HG02943 (cell line): ENCODE results near the gene SLC1A1.
"Not testable (repeated sequence)": the region's sequence is repeated elsewhere in the genome, so short reads cannot be mapped to it uniquely, and the experiment has no call there.

Source experiments
- ATAC-seq: cut with Tn5 transposase; IDR thresholded peaks from one replicate; pipeline ENCODE4 v1.9.1; 2021; ENCODE audit warnings: mild to moderate bottlenecking, low read depth, moderate library complexity; ENCODE audit not compliant: unreplicated experiment

Gene SLC1A1

DNA sequence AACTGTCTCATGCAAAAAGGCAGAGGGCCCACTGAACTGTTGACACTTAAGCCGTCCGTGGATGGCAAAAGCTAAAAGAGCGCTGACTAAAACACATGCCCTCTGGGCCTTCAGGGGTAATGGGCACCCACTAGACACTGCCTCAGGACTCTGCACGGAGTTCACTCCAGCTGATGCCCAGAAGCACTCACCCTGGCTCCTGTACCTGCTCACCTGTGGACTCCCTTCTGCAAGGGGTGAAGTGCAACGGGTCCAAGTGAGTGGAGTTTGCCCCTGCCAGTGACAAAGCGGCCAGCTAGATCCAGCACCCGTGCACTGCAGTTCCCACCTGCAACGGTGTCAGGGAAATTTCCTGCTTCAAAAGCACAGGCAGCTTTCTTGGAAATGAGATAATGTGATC is 50.2 kb downstream of the SLC1A1 start:
- ATAC-seq = no peak

DNA sequence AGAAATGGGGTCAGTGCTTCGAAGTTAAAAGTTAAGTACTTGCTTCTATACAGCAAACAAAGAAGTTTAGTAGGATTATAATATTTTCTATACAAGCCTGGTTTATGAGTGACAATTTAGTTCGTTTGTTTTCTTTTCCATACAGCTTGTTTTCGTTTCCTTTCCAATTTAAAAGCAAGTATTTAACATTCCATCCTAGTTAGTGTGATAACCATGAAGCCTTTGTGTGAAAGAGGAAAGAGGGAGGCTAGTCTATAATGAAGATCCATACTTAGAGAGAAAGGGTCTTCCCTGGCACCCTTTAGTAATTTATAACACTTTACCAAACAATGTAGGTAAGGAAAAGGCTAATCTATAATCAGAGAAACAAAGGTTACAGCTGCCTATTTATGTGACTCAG is 51.0 kb downstream of the SLC1A1 start:
- ATAC-seq = no peak

DNA sequence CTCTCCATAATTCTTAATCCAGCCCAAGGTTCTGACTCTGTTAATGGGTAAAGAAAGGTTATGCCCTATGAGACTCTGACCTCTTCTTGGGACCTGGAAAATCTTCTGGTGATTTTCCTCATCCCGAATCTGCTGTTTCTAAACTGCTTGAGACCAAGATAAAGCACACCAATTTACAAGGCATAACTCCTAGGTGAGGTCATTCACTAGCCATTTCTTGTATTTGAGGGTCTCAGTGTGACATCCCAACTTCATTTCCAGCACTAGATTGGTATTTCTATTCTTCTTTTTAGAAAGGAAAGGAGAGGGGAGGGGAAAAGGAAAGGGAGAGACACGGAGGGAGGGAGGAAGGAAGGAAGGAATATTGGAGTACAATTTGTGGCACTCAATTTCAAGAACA is 51.6 kb downstream of the SLC1A1 start:
- ATAC-seq = no peak

DNA sequence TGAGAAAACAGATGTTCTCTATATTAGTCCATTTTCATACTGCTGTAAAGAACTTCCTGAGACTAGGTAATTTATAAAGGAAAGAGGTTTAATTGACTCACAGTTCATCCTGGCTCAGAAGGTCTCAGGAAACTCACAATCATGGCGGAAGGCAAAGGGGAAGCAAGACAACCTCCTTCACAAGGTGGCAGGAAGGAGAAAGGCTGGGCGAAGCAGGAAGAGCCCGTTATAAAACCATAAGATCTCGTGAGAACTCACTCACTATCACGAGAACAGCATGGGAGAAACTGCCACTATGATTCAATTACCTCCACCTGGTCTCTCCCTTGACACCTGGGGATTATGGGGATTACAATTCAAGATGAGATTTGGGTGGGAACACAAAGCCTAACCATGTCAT is 54.4 kb downstream of the SLC1A1 start:
- ATAC-seq = not testable (repeated sequence)

DNA sequence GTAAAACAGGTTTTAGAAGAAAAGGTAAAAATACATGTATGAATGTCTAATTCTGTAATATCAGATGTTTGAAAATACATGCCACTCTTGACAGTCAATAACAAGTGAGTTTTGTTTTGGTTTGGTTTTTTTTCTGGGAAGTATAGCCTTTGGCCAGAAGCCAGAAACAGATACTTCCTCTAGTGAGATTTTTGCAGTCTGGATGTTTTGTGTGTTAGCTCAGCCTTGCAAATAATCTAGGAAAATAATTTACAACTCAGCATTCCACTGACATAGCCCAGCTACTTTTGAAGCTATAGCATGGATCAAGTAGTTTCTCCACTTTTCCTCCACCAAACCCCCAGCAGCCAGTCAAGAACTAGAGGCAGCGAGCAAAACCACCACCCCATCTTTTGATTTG is 56.7 kb downstream of the SLC1A1 start:
- no peak for ATAC-seq

DNA sequence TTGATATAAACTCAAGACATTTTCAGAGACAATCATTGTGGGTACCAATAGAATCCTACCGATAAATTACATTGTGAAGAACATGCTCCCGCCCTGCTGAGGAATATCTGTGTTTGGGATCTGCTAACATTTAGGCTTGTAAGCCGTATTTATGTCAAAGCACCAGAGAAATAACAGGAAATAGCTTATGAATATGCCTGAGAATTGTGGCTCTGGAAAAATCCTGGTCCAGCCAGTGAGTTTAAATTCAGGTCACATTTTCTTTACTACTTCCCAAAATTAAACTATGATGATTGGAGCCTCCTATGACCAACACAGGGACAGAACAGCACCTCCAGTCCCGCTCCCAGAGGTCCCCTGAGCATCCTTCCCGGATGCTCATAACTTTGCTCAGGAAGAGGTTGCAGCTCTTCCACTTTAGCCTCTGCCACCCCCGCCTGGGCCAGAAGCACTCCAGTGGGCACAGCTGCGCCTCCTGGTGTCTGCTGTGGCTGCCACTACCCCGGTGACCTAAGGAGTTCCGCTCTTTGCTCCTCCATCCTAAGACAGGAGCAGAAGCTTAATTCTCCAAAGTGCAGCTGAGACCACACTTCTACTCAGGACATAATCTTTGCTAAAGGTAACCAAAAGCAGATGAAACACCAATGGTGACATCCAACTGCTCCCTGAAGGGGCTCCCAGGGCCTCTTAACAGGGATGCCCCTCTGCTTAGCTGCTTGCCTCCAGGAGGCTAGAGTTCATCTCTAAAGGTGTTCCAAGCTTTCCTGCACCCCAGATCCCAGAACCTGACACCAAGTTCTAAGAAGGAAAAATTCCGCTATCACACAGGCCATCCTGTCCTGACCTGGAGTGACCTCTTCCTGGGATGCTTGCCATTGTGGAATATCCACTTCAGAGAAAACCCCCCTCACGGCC is 58.8 kb downstream of the SLC1A1 start:
- ATAC-seq = no peak

DNA sequence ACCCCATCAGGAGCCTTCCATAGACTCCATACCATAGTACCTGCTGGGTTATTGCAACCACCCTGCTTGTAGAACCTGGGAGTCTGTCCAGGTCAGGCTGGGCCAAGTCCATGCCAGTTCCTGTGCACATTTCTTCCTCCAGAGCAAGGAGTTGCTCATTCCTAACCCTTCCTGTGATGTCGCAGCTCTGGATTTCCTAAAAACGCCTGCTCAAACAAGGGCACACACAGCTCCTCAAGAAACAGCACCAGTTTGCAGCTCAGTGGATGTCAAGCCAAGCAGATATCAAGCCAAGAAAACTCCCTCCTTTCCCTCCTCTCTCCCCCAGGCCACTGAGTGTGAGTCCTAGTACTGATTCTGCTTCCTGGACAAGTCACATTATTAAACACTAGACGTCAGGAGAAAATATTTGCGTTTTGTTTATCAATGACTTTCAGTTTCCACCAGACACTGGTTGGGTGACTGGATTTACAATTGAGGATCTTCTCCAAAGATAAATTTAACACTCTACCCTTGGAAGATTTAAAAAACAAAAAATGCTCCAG is 59.6 kb downstream of the SLC1A1 start:
- no peak for ATAC-seq

DNA sequence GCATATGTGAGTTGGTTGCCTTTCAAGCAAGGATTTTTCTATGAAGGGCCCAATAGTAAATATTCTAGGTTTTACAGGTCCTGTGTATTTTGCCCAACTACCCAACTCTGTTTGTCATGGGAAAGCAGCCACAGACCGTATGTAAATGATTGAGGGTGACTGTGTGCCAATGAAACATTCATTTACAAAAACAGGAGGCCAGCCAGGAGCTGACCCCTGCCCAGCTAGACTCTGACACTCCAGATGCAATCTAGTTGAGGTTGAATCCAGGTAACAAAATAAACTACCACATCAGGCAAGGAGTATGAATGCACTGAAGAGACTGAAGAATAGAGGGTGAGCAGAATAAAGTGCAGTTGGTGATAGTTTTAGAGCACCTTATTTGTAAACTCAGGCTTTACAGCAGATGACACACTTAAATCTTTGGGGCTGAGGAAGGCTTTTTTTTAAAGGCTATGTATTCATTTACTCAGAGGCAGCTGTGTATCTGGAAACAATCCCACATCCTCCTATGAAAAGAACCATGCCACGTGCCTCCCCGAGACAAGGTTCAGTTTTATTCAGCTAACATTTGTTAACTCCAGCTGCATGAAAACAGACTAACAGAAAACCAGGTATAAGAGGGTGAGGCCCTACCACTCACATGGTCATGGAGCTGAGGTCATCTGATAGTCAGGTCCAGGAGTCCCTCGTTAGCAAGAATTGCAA is 60.7 kb downstream of the SLC1A1 start:
- ATAC-seq = no peak

DNA sequence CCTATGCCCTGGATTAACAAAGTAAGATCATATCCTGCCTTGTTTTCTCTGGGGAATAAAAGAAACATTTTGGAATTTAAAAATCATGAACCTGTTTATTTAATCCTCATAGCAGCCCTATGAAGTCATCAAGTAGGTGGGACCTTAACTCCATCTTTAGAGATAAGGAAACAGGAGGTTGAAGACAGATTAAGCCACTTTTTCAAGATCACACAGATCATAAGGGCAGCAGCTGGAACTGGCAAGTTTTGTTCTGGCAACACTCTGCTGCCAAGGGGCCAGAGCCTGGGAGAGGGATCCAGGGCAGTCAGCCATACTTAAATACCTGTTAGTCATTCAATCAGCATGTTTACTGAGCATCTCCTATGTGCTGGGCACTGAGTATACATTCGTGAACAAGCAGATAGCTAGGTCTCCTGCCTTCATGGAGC is 63.7 kb downstream of the SLC1A1 start:
- ATAC-seq = no peak

DNA sequence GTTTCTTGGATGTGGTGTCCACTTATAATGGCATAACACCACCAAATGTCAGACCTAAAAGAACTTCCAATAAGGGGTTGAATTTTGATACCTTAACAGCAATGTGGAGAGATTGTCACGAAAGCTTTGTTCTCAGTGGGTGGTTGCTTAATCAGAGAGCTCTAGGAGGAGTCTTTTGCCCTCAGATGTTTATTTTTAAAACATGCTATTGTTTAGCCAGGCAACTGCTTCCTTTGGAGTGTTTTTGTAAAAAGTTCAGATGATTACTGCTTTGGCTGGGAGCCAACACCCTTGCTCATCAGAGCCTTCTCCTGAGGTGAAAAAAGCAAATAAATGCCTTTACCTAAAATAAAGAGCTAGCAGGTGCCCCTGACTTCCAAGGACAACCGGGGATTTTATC is 65.0 kb downstream of the SLC1A1 start:
- no peak for ATAC-seq

DNA sequence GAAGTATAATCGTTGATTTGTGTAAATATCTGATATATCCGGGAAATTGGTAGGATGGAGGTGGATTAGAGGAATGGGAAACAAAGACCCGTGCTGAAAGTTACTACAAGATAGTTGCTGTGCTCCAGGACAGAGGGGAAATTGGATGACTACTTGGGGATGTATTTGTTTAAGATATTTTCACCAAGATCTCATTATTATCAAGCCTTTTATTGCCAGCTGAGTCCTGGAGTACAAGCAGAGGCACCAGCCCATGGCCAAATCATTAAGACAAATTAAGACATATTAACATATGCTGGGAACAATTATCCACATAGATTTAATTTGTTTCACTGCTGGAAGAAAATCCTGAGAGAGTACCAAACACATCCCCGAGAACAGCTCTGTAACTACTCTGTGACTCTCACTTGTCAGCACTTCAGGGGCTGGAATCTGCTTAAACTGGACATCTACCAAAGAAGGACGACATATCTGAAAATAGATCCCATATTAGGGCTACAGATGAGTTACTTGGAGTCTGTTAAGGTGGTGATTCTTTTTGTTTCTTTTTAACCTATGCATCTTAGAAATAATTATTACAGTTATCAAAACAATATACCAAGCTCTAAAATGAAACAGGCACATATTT is 68.2 kb downstream of the SLC1A1 start:
- no peak for ATAC-seq

DNA sequence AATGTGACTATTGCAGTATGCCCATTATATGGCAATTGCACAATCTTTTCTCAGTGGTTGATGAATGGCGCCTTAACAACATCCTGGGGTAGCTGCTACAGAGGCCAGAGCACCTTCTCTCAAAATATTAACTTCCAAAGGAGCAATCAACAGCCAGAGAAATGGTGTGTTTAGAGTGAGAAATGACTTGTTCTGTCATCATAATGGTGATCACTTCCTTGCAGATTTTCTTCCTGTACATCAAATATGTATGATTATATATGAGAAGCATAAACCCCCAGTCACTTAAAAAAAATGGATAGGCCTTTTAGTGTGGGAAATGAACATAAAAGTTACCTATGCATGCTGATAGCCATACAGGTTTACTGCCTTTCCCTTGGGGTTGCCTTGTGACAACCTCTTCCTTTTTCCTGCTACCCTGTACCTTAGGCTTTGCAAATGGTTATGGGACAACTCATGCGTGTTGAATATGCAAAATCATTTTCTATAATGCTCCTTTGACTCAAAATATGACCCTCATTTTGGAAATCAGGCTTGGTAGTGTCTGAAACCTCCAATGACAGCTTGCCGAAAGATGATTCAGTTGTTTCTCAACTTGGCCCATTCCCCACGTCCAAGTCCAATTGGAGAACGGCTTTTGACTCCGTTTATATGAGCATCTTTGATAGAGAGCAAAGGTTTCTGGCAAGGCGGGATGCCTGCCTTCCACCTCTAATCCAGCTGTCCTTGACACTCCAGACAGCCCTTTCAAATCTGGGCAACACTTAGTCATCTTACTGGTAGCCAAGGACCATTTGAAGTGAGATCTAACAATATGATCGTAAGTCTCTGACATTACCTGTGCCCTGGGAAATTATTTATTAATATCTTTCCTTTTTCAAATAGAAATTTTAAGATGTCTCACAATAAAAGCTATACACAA is 69.3 kb downstream of the SLC1A1 start:
- no peak for ATAC-seq

DNA sequence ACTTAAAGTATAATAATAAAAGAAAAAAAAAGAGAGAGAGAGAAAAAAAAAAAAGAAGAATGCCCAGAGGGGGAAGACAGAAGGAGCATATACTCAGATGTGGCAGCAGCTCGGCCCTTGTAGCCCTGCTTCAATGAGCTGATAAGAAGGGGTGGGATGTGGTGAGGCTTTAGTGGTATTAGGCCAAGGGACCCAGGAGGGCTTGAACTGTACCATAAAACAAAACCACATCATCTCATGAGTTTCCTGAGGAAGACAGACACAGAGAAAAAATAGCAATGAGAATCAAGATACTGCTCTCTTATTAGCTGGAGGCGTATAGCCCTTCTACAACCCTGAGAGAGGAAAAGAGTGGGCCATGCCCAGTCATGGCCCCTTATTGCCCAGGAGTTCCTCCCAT is 72.8 kb downstream of the SLC1A1 start:
- no peak for ATAC-seq

DNA sequence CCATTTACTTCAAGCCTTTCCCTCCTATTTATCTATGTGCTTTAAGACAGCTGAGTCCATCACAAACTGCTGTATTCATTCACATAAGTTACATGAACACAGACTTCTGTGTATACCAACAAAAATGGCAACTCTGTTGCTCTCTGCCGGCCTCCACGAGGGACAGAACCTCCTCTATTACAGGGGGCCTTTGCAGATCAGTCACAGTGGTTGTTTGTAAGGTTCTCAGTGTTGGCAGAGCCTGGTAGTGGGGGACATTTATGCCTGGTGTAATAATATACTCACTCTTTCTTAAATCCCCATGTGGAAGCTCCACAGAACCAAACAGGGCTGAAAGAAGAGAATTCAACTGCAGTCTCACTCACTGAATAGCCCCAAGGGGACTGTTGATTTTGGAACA is 76.5 kb downstream of the SLC1A1 start:
- ATAC-seq = no peak

DNA sequence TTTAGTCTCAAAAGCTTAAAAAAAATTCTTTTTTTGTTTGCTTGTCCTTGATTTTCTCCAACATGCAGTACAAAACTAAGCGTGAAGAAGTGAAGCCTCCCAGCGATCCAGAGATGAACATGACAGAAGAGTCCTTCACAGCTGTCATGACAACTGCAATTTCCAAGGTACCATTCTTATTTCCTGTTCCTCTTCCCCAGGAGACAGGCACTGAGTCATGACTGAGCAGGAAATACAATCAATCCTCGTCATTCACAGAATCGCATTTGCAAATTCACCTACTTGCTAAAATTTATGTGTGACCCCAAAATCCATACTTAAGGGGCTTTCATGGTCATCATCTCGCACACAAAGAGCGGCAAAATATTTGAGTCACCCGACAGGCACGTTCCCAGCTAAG is 77.3 kb downstream of the SLC1A1 start:
- ATAC-seq = no peak

DNA sequence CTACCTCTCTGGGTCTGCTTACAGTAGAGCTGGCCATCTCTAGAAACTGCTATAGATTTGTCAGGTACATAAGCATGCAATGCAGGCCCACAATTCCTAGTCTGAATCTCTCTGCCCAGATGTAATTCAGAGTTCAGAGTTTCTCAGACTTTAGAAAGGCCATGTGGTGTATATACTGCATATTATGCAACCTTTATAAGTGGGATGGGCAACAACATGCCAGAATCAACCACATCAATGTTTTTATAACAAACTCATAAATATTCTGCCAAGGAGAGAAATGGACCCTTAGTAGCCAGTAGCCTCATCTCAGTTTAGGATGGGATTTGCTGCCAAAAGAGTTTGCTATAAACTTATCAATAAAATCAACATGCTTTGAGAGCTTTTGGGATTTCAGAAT is 78.8 kb downstream of the SLC1A1 start:
- ATAC-seq = no peak

DNA sequence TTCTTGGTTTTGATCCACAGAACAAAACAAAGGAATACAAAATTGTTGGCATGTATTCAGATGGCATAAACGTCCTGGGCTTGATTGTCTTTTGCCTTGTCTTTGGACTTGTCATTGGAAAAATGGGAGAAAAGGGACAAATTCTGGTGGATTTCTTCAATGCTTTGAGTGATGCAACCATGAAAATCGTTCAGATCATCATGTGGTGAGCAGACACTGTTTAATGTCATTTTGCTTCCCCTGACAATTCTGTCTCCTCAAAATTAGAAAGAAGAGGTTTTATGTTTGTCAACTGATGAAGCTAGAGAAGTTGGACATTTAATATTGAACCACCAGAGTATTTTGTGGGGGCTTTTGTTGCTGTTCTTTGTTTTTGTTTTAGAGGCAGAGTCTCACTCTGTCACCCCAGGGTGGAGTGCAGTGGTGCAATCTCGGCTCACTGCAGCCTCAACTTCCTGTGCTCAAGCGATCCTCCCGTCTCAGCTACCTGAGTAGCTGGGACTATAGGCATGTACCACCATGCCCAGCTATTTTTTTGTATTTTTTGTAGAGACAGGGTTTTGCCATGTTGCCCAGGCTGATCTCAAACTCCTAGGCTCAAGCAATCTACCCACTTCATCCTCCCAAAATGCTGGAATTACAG is 82.0 kb downstream of the SLC1A1 start:
- no peak for ATAC-seq

DNA sequence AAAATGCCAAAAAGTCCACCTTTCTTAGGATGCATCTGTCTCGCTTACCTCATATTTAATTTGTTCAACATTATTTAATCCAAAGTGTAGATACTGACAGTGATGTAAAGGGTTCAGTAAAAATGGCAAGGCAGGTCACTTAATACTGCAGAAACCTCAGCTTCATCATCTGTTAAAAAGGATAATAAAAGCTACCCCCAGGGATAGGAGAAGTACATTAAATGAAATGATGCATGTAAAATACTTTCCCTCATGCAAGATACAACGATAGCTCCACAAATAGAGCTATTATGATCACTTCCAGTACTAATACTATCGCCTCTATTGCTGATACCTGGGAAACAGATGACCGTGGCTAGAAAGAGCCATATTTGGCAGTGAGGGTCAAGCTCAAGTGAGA is 82.9 kb downstream of the SLC1A1 start:
- ATAC-seq = no peak

DNA sequence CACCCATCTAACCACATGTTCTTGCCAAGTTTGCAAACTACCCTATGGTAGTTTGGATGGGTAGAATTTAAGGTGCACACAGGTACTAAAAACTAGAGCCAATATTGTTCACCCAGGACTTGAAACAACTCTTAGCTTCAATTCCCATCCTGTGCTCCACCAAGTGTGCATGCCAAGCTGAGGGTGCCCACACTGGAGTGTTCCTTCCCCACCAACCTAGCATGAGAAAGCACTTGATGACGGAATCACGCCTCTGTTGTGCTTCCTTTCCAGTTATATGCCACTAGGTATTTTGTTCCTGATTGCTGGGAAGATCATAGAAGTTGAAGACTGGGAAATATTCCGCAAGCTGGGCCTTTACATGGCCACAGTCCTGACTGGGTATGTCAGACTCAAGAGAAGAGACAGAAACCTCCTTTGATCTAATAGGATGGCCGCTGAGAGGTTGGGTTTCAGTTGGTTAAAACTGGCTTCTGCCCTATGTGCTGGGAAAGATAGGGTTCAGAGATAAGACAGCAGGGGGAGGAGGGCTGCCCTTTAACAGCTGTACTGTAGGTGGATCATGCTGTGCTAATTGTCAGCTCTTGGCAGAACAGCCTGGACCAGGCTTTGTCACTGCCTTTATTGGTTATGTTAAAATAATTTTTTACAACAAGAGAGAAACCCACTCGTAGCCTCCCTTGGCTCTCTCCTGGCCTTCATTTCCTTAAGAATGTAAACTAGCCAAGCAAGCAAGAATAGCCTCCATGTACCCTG is 83.5 kb downstream of the SLC1A1 start:
- no peak for ATAC-seq
